BJ (cell line): ENCODE data around the gene CARS2. TPM values are rescaled to one million over a fixed set of nuclear protein-coding genes. Genes with fewer than 3 reads are reported as not detected.

Experiments used
- CTCF ChIA-PET: fragments of 350-600 bp; formaldehyde crosslinking; extraction: SDS; loops from one replicate; lab custom pipeline; 2021; ENCODE audit warnings: antibody characterized with exemption, inconsistent platforms; lab: Yijun Ruan, JAX
- POLR2A ChIA-PET: fragments of 300-600 bp; sonication (Branson Sonifier 250); formaldehyde crosslinking; extraction: SDS; loops from one replicate; lab custom pipeline; 2021; ENCODE audit warnings: antibody characterized with exemption; lab: Charles Lee
- DNase-seq: peaks from one replicate; pipeline ENCODE4 v3.0.0-alpha.2; 2011; ENCODE audit warnings: low read depth
- H3K27me3 ChIP-seq: 2 replicates; pipeline ENCODE4 v1.6.0; 2011; ENCODE audit warnings: low read length; ENCODE audit not compliant: control insufficient read depth, insufficient read depth
- H3K36me3 ChIP-seq: 2 replicates; pipeline ENCODE4 v1.5.1; 2011; ENCODE audit warnings: low read length; ENCODE audit not compliant: control insufficient read depth, insufficient read depth
- H3K4me3 ChIP-seq: 2 replicates; pipeline ENCODE4 v1.5.1; 2011; ENCODE audit warnings: low read depth, mild to moderate bottlenecking, control low read depth, low read length
- CTCF ChIP-seq: IDR thresholded peaks from 2 replicates; pipeline ENCODE4 v1.5.1; 2011; ENCODE audit warnings: low read depth, mild to moderate bottlenecking, control low read depth, inconsistent platforms, low read length, moderate library complexity; ENCODE audit not compliant: insufficient read depth
- polyA plus RNA-seq: library from polyadenylated mRNA; depleted of rRNA; stranded (reverse); fragments of >200 nt; gene quantifications from 2 replicates; pipeline ENCODE4 v1.2.3, GENCODE V29; 2011

Gene CARS2
- polyA plus RNA-seq, 1 experiment = 76.8 TPM

DNA sequence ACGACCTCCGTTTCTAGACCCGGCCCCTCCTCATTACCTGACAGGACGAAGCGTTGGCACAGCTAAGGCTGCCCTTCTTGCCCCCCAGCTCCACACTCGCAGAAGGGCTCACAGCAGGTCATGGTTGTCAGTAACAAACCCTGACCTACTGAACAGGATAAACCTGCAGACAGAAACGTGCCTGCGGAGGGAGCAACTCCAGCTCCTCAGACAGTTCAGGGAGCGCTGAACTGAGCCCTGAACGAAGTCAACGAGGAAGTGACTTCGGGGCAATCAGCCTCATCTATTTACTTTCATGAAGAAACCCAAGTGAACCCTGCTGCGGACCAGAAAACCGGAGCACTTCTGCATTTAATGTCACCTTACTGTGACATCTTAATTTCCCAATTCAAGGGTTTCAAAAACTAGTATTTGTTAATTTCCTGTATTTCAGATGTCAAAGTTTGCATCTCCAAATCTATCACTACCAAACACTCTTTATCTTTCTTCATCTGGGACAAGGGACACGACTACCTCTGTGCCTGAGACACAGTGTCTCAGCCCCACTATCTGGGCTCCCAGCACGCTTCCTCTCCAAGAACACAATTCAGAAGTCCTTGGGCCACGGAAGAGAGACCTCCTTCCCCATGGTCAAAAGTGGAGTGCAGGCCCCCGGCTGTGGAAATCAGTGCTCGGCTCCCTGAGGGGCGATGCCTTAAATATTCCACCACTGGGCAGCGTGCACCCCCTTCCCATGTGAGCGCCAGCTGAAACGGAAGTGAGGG is 40.2 kb downstream of the CARS2 start:
- CTCF ChIA-PET = no interaction called here
- no peak for DNase-seq
- no peak for TF ChIP-seq CTCF
- POLR2A ChIA-PET = no interaction called here
- no peaks in the 10 kb centered on the region for H3K27me3 ChIP-seq
- H3K36me3 ChIP-seq = peaks cover 35% of the 10 kb centered on the region
- no peak overlapping the region for H3K4me3 ChIP-seq

DNA sequence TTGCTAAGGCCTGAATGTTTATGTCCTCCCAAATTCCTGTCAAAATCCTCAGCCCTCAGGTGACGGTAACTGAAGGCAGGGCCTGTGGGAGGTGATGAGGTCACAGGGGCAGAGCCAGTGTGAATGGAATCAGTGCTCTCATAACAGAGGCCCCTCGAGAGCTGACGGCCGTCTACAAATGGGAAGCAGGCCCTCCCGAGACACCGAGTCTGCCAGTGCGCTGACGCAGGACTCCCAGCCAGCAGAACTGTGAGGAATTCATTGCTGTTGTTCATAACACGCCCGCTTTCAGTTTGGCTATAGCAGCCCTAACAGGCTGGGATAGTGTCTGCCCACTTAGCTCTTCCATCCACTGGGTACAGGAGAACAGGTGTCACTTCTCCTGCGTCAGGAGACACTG is 41.2 kb downstream of the CARS2 start:
- CTCF ChIA-PET = interaction anchor here (2.1 kb wide), 1 partner anchor 17 kb away, joined by 8 read pairs; no protein-coding TSS in a partner anchor
- no peaks in the 10 kb centered on the region for H3K27me3 ChIP-seq
- no peak overlapping the region for H3K4me3 ChIP-seq
- peaks cover 35% of the 10 kb centered on the region for H3K36me3 ChIP-seq
- no peak for TF ChIP-seq CTCF
- POLR2A ChIA-PET = no interaction called here
- no peak for DNase-seq

GRCh38 chr13:110664041-110664440 is 41.9 kb downstream of the CARS2 start:
- TF ChIP-seq CTCF = no peak
- Histone ChIP-seq H3K4me3 (no peak overlapping the region), H3K36me3 (peaks cover 35% of the 10 kb centered on the region), H3K27me3 (no peaks in the 10 kb centered on the region)
- ChIA-PET CTCF (interaction anchor here (2.1 kb wide), 1 partner anchor 17 kb away, joined by 8 read pairs; no protein-coding TSS in a partner anchor), POLR2A (no interaction called here)
- DNase-seq = no peak

DNA sequence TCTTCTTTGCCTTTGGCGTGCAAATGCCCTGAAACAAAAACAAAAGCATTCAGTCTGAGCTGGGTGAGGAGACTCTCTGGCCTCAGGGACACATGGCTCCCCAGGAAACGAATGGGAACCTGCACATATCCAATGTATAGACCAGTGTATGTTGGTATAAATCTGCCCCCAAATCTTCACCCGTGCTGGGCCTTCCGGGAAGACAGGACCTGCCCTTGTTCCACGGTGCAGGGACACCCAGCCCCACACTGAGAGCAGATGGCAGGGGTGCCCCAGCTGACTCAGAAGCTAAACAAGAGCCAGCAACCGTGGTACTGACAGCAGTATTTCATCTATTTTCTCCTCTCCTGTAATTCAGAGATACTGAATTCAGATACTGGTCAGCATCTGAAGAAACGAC is 42.4 kb downstream of the CARS2 start:
- TF ChIP-seq CTCF = no peak
- H3K27me3 ChIP-seq = no peaks in the 10 kb centered on the region
- no peak overlapping the region for H3K4me3 ChIP-seq
- ChIA-PET POLR2A (no interaction called here), CTCF (interaction anchor here (2.1 kb wide), 1 partner anchor 18 kb away, joined by 8 read pairs; no protein-coding TSS in a partner anchor)
- H3K36me3 ChIP-seq = peaks cover 34% of the 10 kb centered on the region
- no peak for DNase-seq

DNA sequence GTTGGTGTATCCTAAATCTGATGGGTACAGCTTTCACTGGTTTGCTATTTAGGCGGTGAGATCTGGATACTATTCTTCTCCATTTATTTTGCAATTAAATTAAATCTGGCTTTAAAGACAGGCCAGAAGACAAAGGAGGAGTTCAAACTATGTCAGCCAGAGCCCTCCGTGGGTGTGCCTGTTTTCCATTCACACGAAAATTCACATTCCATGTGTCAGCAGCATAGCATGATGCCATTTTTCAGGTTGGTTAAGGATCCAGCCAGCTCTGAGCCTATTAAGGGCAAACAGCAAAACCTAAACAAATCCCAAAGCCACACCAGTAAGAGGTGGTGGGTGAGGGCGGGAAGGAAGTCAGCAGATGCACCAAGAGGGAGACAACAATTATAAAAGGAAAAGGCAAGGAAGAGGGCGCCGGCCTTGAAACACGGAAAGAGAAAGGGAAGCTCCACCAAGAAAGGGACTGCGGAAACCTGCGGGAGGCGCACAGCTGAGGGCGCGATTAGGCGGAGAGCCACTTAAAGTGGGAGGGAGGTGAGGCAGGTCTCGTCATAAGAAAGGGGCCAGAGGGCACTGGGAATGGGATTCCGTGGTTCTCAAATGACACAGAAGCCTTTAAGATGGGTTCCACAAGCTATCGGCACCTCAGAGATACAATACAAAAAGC is 43.0 kb downstream of the CARS2 start:
- peaks cover 32% of the 10 kb centered on the region for H3K36me3 ChIP-seq
- H3K27me3 ChIP-seq = no peaks in the 10 kb centered on the region
- TF ChIP-seq CTCF = no peak
- ChIA-PET CTCF (interaction anchor here (1.5 to 2.1 kb wide), 2 partner anchors 18 to 21 kb away, joined by 3 to 8 read pairs; no protein-coding TSS in a partner anchor), POLR2A (no interaction called here)
- H3K4me3 ChIP-seq = no peak overlapping the region
- no peak for DNase-seq
